ENCODE measurements around the gene SLC52A3.

GRCh38 chr20:717832-718231 is 50.5 kb downstream of the SLC52A3 start:
- TF ChIP-seq CTCF (conservative IDR thresholded peaks at IDR 0.05) (no peak), ZFX (IDR thresholded peaks at IDR 0.05) (no peak)
